Measurements from ENCODE around the gene CA6. TPM values are rescaled to one million over a fixed set of nuclear protein-coding genes. Genes with fewer than 3 reads are reported as not detected.
"Not testable (repeated sequence)": the region's sequence is repeated elsewhere in the genome, so short reads cannot be mapped to it uniquely, and the experiment has no call there.

The CA6 gene
- total RNA-seq (2014; rRNA removed; shearing (Covaris generic)): not detected in 2 replicates
- polyA plus RNA-seq (2015; cell fraction: cytosol; rRNA removed): 0.05 TPM in 1 of 2 replicates, not detected in the other
- not detected in 2 replicates for polyA plus RNA-seq (2015; cell fraction: nucleus; rRNA removed)

GRCh38 chr1:8945568-8945967 lies at the start of gene CA6:
TSS of gene CA6 (plus strand) at chr1:8945868. CDS start at chr1:8945887, 19 bp downstream.
- no peak for DNase-seq (ENCODE audit: low read depth)

- not testable (repeated sequence) for DNase-seq (ENCODE audit: low read depth)
These were observed 48.9 kb upstream of the CA6 start for GRCh38 chr1:8896775-8897174.

GRCh38 chr1:8897505-8897904 lies 48.2 kb upstream of the CA6 start:
- DNase-seq (ENCODE audit: low read depth): not testable (repeated sequence)

- not testable (repeated sequence) for DNase-seq (ENCODE audit: low read depth)
These were observed 47.2 kb upstream of the CA6 start for GRCh38 chr1:8898418-8898817.

- no peak for DNase-seq (ENCODE audit: low read depth)
These were observed 46.6 kb upstream of the CA6 start for GRCh38 chr1:8899046-8899445.

GRCh38 chr1:8900684-8901083 lies 45.0 kb upstream of the CA6 start:
- not testable (repeated sequence) for DNase-seq (ENCODE audit: low read depth)

- DNase-seq (ENCODE audit: low read depth): no peak
These were observed 42.9 kb upstream of the CA6 start for GRCh38 chr1:8902765-8903164.

- DNase-seq (ENCODE audit: low read depth): no peak
These were observed 42.3 kb upstream of the CA6 start for GRCh38 chr1:8903410-8903809.

GRCh38 chr1:8903908-8904650 lies 41.6 kb upstream of the CA6 start:
- peak; percentile 91 for DNase-seq (ENCODE audit: low read depth)

- DNase-seq (ENCODE audit: low read depth): no peak
These were observed 40.0 kb upstream of the CA6 start for GRCh38 chr1:8905582-8906191.

- DNase-seq (ENCODE audit: low read depth): no peak
These were observed 37.1 kb upstream of the CA6 start for GRCh38 chr1:8908388-8909151.

- DNase-seq (ENCODE audit: low read depth): peak; percentile 36
These were observed 35.3 kb upstream of the CA6 start for GRCh38 chr1:8910331-8910730.

- DNase-seq (ENCODE audit: low read depth): peak; percentile 37
These were observed 34.8 kb upstream of the CA6 start for GRCh38 chr1:8910914-8911313.

- DNase-seq (ENCODE audit: low read depth): no peak
These were observed 34.0 kb upstream of the CA6 start for GRCh38 chr1:8911416-8912309.

- no peak for DNase-seq (ENCODE audit: low read depth)
These were observed 32.2 kb upstream of the CA6 start for GRCh38 chr1:8913457-8913856.

- DNase-seq (ENCODE audit: low read depth): no peak
These were observed 31.2 kb upstream of the CA6 start for GRCh38 chr1:8914466-8914865.

- DNase-seq (ENCODE audit: low read depth): no peak
These were observed 30.2 kb upstream of the CA6 start for GRCh38 chr1:8915446-8915845.

GRCh38 chr1:8917536-8917935 lies 28.1 kb upstream of the CA6 start:
- DNase-seq (ENCODE audit: low read depth): not testable (repeated sequence)

GRCh38 chr1:8922962-8923361 lies 22.7 kb upstream of the CA6 start:
- DNase-seq (ENCODE audit: low read depth): no peak

GRCh38 chr1:8925406-8925805 lies 20.3 kb upstream of the CA6 start:
- no peak for DNase-seq (ENCODE audit: low read depth)

GRCh38 chr1:8925960-8926359 lies 19.7 kb upstream of the CA6 start:
- DNase-seq (ENCODE audit: low read depth): no peak
